PFSK-1 (cell line): ENCODE results near the gene SPACA4.

Experiments used
- FOXP2 ChIP-seq: optimal IDR thresholded peaks from 2 replicates; pipeline ENCODE3; 2011; ENCODE audit warnings: borderline replicate concordance, control low read depth, inconsistent platforms; ENCODE audit not compliant: insufficient read depth; ENCODE audit errors: extremely low read length, extremely low read depth
- POLR2AphosphoS5 ChIP-seq: IDR thresholded peaks from 2 replicates; pipeline ENCODE4 v1.6.1; 2012; ENCODE audit warnings: low read depth, mild to moderate bottlenecking, control low read depth, low read length, moderate library complexity
- REST ChIP-seq, 2 experiments: IDR thresholded peaks; 2 replicates each; pipeline versions ENCODE4 v1.6.1 to v1.8.0; 2011 to 2012; ENCODE audit warnings: low read depth in 2 of 2, low read length in 2 of 2, control low read depth in 1 of 2, inconsistent platforms in 1 of 2, mild to moderate bottlenecking in 1 of 2, moderate library complexity in 1 of 2; ENCODE audit not compliant: insufficient read depth in 1 of 2

- TF ChIP-seq POLR2AphosphoS5 = peak; percentile 14; the same call in 1 of the 2 replicates
- TF ChIP-seq REST (IDR thresholded peaks at IDR 0.05; ENCODE audit: insufficient read depth in 1 of 2, low read depth in 2 of 2, low read length in 2 of 2) = no peak
- TF ChIP-seq FOXP2 = no peak
Observed at GRCh38 chr19:48630296-48631063, 23.9 kb downstream of the SPACA4 start.
